GM20000 (cell line): ENCODE data around the gene DMBX1.

Experiments used
- DNase-seq: peaks from one replicate; pipeline ENCODE4 v3.0.0; 2012; ENCODE audit warnings: low spot score
- TF ChIP-seq, protein P1 (sequence below): IDR thresholded peaks from 2 replicates; pipeline ENCODE4 v1.5.1; 2012; ENCODE audit warnings: mild to moderate bottlenecking, control low read depth; ENCODE audit errors: extremely low read depth, missing control alignments

Gene DMBX1

DNA sequence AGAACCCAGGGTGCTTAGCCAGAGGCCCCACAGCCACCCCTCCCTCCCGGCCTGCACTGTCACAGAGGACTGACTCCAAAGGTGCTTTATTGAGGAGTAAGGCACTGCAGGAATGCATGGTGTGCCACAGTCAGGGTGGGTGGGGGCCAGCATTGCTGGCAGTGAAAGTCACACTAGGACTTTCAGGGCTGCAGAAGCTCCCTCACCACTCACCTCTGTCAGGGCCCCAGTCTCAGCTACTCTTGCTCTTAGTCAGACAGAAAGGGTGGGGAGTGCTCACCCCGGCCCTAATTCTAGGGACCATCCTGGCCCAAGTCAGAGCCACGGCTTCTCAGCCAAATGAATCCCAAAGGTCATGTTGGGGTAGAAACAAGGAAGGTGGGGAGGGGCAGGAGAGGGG is 42.5 kb downstream of the DMBX1 start:
- DNase-seq = no peak
- TF ChIP-seq, protein P1, sequence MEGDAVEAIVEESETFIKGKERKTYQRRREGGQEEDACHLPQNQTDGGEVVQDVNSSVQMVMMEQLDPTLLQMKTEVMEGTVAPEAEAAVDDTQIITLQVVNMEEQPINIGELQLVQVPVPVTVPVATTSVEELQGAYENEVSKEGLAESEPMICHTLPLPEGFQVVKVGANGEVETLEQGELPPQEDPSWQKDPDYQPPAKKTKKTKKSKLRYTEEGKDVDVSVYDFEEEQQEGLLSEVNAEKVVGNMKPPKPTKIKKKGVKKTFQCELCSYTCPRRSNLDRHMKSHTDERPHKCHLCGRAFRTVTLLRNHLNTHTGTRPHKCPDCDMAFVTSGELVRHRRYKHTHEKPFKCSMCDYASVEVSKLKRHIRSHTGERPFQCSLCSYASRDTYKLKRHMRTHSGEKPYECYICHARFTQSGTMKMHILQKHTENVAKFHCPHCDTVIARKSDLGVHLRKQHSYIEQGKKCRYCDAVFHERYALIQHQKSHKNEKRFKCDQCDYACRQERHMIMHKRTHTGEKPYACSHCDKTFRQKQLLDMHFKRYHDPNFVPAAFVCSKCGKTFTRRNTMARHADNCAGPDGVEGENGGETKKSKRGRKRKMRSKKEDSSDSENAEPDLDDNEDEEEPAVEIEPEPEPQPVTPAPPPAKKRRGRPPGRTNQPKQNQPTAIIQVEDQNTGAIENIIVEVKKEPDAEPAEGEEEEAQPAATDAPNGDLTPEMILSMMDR = no peak

DNA sequence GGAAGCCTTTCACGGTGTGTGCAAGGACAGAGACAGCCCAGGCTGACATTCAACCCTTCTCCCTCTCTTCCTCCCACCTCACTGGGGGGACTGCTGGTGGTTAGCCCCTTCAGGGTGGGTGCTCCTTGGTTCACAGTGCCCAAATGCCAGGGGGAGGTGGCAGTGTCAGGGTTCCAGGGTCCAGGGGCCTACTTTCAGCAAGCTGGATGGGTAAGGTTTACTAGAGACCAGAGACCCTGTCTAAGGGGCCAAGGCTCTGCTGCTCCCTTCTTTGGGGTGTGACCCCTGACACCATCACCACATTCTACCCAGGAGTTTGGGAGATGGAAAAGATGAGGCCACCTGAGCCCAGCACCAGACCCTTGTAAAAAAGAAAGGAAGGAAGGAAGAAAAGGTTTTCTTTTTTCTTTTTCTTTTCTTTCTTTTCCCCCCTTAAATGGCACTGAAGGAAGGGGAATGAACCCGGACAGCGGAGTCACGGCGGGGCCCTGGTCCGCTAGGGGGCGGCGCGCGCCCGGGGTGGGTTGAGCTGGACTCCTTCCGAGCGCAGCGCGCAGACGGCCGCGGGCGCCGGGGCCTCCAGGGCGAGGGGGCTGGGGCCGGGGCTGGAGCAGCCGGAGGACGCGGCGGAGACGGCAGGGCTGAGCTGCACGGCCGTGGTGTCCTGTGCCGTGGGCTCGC is 43.0 kb downstream of the DMBX1 start:
- DNase-seq = peak; percentile 88
- TF ChIP-seq, protein P1 = peak; percentile 61

- DNase-seq = peak; percentile 59
- TF ChIP-seq, protein P1 = no peak
Measured at GRCh38 chr1:46533179-46533864, 43.7 kb downstream of the DMBX1 start.

DNA sequence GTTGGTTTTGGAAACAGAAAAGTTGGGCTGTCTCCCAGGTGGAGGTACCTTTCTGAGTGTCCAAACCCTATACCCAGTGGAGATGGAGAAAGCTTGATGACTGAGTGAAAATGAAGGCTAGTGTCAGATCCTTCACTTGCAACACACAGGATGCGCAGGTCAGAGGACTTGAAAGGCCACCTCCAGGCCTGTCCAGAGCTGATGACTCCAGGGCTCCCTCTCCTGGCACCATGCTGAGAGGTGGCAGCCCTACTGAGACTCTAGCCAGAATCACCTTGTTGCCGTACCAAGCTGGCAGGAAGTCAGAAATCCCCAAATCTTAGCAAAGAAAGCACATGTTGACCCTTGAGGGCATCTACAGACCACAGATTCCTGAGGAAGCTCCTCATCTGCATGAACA is 45.4 kb downstream of the DMBX1 start:
- DNase-seq = peak; percentile 75
- TF ChIP-seq, protein P1 = peak; percentile 38

GRCh38 chr1:46536527-46536926 is 46.9 kb downstream of the DMBX1 start:
- no peak for DNase-seq
- TF ChIP-seq, protein P1 = no peak

DNA sequence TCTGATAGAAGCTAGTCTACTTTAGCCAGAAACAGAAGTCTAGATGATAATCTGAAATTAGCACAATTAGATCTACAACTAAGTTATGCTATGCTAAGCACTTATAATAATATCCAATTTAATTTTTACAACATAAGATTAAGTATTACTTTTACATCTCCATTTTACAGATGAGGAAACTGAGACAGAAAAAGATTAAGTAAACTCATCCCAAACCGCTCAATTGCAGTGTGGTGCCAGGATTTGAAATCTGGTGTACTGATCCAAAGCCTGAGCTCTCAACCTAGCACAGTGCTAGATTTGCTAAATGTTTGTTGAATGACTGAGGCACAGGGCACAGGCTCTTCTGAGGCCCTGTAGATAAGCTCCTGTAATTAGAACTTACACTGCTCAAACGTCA is 48.0 kb downstream of the DMBX1 start:
- DNase-seq = no peak
- TF ChIP-seq, protein P1 = no peak

GRCh38 chr1:46538147-46538546 is 48.5 kb downstream of the DMBX1 start:
- no peak for DNase-seq
- TF ChIP-seq, protein P1 = no peak
